SK-N-SH (cell line): ENCODE measurements around the gene BACE2.

Source experiments
- CTCF ChIP-seq: fragments of 200-600 bp; sonication (generic); IDR thresholded peaks from 2 replicates; pipeline ENCODE4 v1.6.1; 2017; ENCODE audit warnings: antibody characterized with exemption, mild to moderate bottlenecking, moderate library complexity
- MXI1 ChIP-seq: IDR thresholded peaks from 2 replicates; pipeline ENCODE4 v1.6.1; 2012; ENCODE audit warnings: mild to moderate bottlenecking, low read depth, low read length, improper control_type of control experiment
- TAF1 ChIP-seq: IDR thresholded peaks from 2 replicates; pipeline ENCODE4 v1.6.1; 2012; ENCODE audit warnings: low read depth, mild to moderate bottlenecking, low read length, moderate library complexity, borderline replicate concordance
- USF2 ChIP-seq: fragments of 150-350 bp; IDR thresholded peaks from 2 replicates; pipeline ENCODE4 v1.6.1; 2017; ENCODE audit warnings: antibody characterized with exemption, low read length, low read depth, borderline replicate concordance
- TF ChIP-seq, protein P1 (sequence below): IDR thresholded peaks from 2 replicates; pipeline ENCODE4 v1.6.1; 2012; ENCODE audit warnings: mild to moderate bottlenecking, low read depth, low read length, moderate library complexity

- no peak for TF ChIP-seq MXI1
- no peak for TF ChIP-seq CTCF
- TF ChIP-seq TAF1, result no peak
- TF ChIP-seq, protein P1, sequence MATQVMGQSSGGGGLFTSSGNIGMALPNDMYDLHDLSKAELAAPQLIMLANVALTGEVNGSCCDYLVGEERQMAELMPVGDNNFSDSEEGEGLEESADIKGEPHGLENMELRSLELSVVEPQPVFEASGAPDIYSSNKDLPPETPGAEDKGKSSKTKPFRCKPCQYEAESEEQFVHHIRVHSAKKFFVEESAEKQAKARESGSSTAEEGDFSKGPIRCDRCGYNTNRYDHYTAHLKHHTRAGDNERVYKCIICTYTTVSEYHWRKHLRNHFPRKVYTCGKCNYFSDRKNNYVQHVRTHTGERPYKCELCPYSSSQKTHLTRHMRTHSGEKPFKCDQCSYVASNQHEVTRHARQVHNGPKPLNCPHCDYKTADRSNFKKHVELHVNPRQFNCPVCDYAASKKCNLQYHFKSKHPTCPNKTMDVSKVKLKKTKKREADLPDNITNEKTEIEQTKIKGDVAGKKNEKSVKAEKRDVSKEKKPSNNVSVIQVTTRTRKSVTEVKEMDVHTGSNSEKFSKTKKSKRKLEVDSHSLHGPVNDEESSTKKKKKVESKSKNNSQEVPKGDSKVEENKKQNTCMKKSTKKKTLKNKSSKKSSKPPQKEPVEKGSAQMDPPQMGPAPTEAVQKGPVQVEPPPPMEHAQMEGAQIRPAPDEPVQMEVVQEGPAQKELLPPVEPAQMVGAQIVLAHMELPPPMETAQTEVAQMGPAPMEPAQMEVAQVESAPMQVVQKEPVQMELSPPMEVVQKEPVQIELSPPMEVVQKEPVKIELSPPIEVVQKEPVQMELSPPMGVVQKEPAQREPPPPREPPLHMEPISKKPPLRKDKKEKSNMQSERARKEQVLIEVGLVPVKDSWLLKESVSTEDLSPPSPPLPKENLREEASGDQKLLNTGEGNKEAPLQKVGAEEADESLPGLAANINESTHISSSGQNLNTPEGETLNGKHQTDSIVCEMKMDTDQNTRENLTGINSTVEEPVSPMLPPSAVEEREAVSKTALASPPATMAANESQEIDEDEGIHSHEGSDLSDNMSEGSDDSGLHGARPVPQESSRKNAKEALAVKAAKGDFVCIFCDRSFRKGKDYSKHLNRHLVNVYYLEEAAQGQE, result no peak
- no peak for TF ChIP-seq USF2
Observed at GRCh38 chr21:41236352-41236973, 68.5 kb downstream of the BACE2 start.
